ENCODE measurements around the gene TMA7.

The TMA7 gene

DNA sequence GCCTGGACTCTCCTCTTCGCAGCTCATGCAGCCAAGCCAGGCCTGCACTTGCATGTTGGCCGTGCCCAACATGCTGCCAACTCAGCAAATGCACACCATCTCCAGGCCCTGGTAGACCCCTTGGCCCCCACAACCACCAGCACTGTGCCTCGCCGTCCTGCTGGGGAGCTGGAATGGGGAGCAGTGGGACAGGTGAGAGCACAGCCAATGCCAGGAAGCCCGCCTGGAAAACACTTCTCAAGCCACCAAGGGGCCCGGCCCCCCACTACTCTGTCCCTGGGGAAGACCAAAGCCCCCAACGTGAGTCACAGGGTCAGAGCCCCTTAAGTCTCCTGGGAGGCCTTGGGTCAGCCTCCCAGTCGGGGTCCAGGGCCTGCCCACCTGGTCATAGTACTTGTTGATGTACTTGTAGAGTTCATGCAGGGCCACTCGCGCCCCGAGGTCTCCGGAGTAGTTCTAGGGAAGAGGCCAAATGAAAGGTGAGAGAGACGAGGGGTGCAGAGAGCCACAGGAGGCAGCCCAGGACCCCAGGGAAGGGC, 34.6 kb upstream of the TMA7 start:
- no peak for ATAC-seq
- no peaks in the 10 kb centered on the region for H3K36me3 Mint-ChIP-seq
- peak; percentile 1 to 45 for DNase-seq (ENCODE audit: low spot score in 2 of 2)
- no peak overlapping the region for H3K4me3 Mint-ChIP-seq
- H3K9me3 Mint-ChIP-seq, result no peaks in the 10 kb centered on the region
- H3K27ac Mint-ChIP-seq, result peak overlapping the region; percentile 17
- H3K4me1 Mint-ChIP-seq, result no peaks in the 10 kb centered on the region

DNA sequence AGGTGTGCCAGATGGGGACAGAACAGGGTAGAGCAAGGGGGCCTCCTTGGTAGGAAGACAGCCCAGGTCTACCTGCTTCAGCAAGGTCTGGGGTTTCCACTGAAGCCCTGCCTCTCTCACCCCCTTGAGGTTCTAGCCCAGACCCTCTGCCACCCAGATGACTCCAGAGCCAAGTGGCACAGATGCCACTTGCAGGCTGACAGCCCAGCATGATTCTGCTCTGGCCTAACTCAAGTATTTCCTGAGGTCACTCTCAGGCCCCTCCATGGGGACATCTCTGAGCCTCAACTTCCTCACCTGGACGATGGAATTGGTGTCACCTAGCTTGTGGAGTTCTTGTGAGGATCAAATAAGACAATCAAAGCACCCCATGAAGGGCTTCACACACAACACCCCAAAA, 34.1 kb upstream of the TMA7 start:
- Mint-ChIP-seq H3K4me1 (no peaks in the 10 kb centered on the region), H3K27ac (peak overlapping the region; percentile 63), H3K4me3 (no peak overlapping the region), H3K36me3 (no peaks in the 10 kb centered on the region), H3K9me3 (no peaks in the 10 kb centered on the region)
- DNase-seq (ENCODE audit: low spot score in 2 of 2), result no peak
- no peak for ATAC-seq

GRCh38 chr3:48406443-48407431, 33.3 kb upstream of the TMA7 start:
- Mint-ChIP-seq H3K27ac (peak overlapping the region; percentile 63), H3K4me3 (no peak overlapping the region), H3K4me1 (no peaks in the 10 kb centered on the region), H3K36me3 (no peaks in the 10 kb centered on the region), H3K9me3 (no peaks in the 10 kb centered on the region)
- no peak for ATAC-seq
- DNase-seq (ENCODE audit: low spot score in 2 of 2), result peak in 1 of 2 donors; percentile 46

GRCh38 chr3:48407542-48408099, 32.4 kb upstream of the TMA7 start:
- ATAC-seq (no peak), DNase-seq (ENCODE audit: low spot score in 2 of 2) (peak in 1 of 2 donors; percentile 39)
- no peaks in the 10 kb centered on the region for H3K4me1 Mint-ChIP-seq
- no peaks in the 10 kb centered on the region for H3K36me3 Mint-ChIP-seq
- no peak overlapping the region for H3K4me3 Mint-ChIP-seq
- H3K27ac Mint-ChIP-seq, result peak overlapping the region; percentile 63
- no peaks in the 10 kb centered on the region for H3K9me3 Mint-ChIP-seq

DNA sequence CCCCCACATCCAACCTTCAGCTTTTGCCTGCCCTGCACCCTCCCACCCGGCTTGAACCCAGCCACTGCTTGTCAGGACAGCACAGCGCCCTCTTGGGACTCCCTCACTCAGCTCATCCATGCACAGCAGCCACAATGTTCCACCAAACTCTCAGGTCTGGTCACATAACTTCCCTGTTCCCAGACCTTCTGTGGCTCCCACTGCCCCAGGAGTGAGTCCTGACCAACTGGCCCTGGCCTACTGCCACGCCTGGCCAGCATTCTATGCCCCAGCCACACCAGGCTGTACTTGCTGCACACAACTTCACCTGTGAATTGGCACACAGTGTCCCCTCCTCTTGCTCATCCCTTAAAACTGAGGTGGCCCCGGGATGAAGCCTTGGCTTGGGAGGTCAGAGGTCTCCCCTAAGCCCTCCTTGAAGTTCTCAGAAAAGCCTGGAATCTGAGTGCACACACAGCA, 31.2 kb upstream of the TMA7 start:
- ATAC-seq (no peak), DNase-seq (ENCODE audit: low spot score in 2 of 2) (no peak)
- H3K4me1 Mint-ChIP-seq, result no peaks in the 10 kb centered on the region
- no peaks in the 10 kb centered on the region for H3K36me3 Mint-ChIP-seq
- no peaks in the 10 kb centered on the region for H3K9me3 Mint-ChIP-seq
- peak overlapping the region; percentile 14 for H3K27ac Mint-ChIP-seq
- H3K4me3 Mint-ChIP-seq, result no peak overlapping the region

DNA sequence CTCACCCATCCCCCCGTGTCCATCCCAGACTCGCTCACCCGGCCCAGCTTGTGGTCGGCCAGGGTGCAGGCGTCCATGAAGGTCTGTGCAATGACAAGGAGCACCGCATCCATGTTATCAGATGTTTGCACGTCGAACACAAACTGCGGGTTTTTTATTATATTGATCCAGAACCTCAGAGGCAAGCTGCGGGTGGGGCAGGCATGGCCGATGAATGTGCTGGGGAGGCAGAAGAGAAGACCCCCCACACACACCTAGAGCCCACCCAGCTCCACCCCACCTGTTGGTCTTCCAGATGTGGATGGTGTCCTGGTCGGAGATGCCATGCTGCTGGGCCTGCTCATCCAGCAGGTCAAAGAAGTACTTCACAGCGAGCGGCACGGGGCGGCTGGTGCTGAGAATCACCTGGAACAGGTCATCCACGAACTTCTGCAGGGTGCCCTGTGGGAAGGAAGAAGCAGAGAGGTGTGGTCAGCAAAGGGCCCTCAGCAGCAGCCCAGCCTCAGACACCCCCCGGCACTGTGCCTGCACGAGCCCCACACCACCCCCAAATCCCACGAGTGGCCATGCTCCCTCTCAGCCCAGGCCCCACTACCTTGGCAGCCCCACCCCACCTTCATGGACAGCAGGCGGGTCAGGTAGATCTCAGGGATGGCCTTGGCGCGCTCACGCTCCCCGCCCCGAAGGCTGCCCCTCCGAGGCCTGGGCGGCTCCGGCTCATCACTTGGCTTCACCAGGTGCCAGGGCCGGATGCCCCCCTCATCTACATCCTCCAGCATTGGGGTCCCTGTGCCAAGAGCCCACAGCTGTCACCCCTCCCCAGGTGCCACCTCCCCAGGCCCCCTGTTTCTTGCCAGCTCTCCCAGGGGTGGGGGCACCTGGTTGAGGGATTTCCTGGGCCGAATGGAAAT, 30.5 kb upstream of the TMA7 start:
- no peaks in the 10 kb centered on the region for H3K36me3 Mint-ChIP-seq
- DNase-seq (ENCODE audit: low spot score in 2 of 2) (no peak), ATAC-seq (no peak)
- no peaks in the 10 kb centered on the region for H3K9me3 Mint-ChIP-seq
- peak overlapping the region; percentile 20 for H3K27ac Mint-ChIP-seq
- H3K4me3 Mint-ChIP-seq, result no peak overlapping the region
- H3K4me1 Mint-ChIP-seq, result no peaks in the 10 kb centered on the region

DNA sequence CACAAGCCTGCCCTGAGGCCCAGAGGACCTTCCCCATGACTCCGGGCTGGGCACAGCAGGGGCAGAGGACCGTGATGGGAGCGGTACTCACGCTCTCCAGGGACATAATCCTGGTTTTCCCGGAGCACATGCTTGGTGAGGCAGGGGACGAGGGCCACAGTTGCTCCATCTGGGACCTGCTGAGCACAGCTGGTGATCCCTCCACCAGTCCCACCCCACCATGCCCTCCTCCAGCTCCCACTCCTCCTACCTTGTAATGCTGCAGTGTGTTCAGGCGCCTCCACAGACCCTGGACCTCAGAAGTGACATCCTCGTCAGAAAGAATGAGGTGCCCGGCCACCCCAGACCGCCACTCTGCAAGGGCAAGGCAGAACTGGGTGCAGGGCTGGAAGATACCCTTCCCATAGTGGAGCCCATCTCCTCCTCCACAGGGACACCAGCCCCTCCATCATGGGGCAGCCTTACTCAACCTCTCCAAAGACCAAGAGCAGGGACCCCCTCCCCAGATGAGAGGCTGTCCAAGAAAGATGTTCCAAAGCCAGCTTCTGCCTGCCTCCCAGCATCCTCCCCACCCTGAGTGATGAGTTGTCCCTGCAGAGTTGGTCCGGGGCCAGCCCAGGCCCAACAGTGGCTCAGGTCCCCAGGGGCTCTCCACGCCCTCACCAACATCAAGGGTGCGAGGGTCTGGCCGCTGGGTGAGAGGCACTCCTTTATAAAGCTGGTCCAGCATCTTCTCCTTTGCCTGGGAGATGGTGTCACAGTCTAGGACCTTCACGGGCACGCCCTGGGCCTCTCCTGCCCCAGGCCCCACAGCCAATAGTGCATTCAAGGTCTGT, 29.6 kb upstream of the TMA7 start:
- ATAC-seq, result no peak
- Mint-ChIP-seq H3K36me3 (no peaks in the 10 kb centered on the region), H3K9me3 (no peaks in the 10 kb centered on the region), H3K4me3 (no peak overlapping the region), H3K4me1 (no peaks in the 10 kb centered on the region), H3K27ac (peak overlapping the region; percentile 20)
- no peak for DNase-seq (ENCODE audit: low spot score in 2 of 2)

DNA sequence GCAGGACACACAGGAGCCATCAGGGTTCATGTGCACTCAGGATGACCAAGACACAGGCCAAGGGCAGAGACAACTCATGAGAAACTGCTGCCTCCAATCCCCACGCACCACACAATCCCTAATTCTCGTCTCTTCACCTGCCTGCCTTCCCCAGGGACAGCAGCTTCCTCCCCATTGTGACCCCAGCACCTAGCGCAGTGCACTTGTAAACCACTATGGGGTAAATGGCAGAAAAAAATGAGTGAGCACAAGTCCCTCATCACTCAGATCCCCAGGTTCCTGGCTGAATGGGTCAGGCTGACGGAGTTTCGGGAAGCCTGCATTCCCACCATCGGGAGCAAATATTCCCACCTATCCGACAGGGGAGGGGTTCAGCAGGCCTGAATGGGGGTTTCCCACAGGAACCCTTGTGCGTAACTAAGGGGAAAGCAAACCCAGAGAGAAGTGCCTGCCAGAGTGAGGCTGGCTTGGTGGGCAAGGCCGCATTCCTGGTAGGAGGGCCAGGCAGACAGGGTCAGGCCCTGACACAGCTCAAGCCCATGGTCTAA, 28.9 kb upstream of the TMA7 start:
- no peak overlapping the region for H3K27ac Mint-ChIP-seq
- DNase-seq (ENCODE audit: low spot score in 2 of 2) (no peak), ATAC-seq (no peak)
- H3K4me1 Mint-ChIP-seq, result no peaks in the 10 kb centered on the region
- H3K4me3 Mint-ChIP-seq, result no peak overlapping the region
- no peaks in the 10 kb centered on the region for H3K9me3 Mint-ChIP-seq
- H3K36me3 Mint-ChIP-seq, result no peaks in the 10 kb centered on the region

DNA sequence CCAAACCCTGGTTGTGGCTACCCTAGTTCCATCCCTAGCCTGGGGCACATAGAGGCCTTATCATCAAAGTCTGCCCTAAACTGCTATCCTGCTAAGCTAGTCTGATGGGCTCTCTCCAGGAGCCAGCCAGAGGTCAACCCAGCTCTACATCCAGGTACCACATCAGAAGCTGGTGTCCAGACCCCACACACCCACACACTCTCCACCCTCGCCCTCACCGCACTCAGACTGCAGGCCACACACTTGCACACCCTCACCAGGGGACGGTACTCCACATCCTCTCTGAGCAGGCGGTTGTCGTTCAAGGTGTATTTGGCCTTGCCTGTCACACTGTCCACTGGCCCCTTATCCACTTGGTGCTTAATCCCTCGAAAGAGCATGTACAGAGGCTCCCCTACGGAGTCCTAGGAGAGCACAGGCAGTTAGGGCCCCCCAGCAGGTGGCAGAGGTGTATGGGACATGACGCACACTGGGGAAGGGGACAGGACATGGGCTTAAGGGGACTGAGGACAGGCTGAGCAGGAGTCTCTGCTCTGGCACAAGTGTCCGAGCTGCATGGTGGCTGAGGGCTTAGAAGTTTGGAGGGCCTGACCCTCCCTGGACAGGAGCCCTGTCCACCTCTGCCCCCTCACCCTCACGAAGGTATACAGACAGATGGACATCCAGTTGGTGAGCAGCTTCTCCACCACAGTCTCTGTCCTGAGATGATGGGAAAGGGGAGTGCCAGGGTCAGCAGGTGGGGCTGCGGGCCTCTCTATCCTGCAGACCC, 28.3 kb upstream of the TMA7 start:
- no peak for DNase-seq (ENCODE audit: low spot score in 2 of 2)
- Mint-ChIP-seq H3K27ac (no peak overlapping the region), H3K9me3 (no peaks in the 10 kb centered on the region), H3K4me3 (no peak overlapping the region), H3K4me1 (no peaks in the 10 kb centered on the region), H3K36me3 (no peaks in the 10 kb centered on the region)
- ATAC-seq, result no peak

- no peaks in the 10 kb centered on the region for H3K36me3 Mint-ChIP-seq
- ATAC-seq (no peak), DNase-seq (ENCODE audit: low spot score in 2 of 2) (no peak)
- no peak overlapping the region for H3K4me3 Mint-ChIP-seq
- H3K27ac Mint-ChIP-seq, result no peak overlapping the region
- H3K4me1 Mint-ChIP-seq, result no peaks in the 10 kb centered on the region
- H3K9me3 Mint-ChIP-seq, result no peaks in the 10 kb centered on the region
These were observed 27.6 kb upstream of the TMA7 start for GRCh38 chr3:48412375-48413001.

- DNase-seq (ENCODE audit: low spot score in 2 of 2) (no peak), ATAC-seq (no peak)
- Mint-ChIP-seq H3K9me3 (no peaks in the 10 kb centered on the region), H3K36me3 (no peaks in the 10 kb centered on the region), H3K4me1 (no peaks in the 10 kb centered on the region), H3K4me3 (no peak overlapping the region), H3K27ac (no peak overlapping the region)
These were observed 27.0 kb upstream of the TMA7 start for GRCh38 chr3:48413086-48413485.

DNA sequence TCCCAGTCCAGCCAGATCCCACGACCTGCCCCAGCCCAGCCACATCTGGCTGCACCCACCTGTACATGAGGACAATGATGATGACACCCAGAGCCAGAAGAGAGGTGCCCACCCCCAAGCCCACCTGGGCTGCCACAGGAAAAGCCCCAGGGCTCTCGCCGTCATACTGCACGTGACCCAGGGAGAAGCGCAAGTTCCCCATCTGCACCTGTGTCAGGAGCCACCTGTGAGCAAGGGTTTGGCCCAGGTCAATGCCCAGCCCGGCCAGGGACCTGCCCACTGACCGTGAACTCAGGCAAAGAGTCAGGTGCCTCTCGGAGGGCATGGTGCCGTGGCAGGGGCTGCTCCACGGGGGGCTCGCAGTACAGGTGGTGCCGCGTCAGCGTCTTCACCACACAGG, 26.4 kb upstream of the TMA7 start:
- no peaks in the 10 kb centered on the region for H3K4me1 Mint-ChIP-seq
- H3K9me3 Mint-ChIP-seq, result no peaks in the 10 kb centered on the region
- no peak overlapping the region for H3K4me3 Mint-ChIP-seq
- no peak overlapping the region for H3K27ac Mint-ChIP-seq
- no peak for ATAC-seq
- no peak for DNase-seq (ENCODE audit: low spot score in 2 of 2)
- H3K36me3 Mint-ChIP-seq, result no peaks in the 10 kb centered on the region

Data from stimulated activated effector memory CD8-positive, alpha-beta T cell treated with anti-CD3 and anti-CD28 coated beads, Interleukin-12 subunit alpha, Interleukin-12 subunit beta, amount 100 ng/mL, for 72 hours (primary cell).